Measurements from ENCODE around the gene TRIM63. TPM values are rescaled to one million over a fixed set of nuclear protein-coding genes. Genes with fewer than 3 reads are reported as not detected.

The TRIM63 gene
- total RNA-seq, result 203 TPM
- long read RNA-seq, transcript TRIM63-201 (9 exons, 1,770 nt), result major isoform, 22 of 44 reads
- long read RNA-seq, partial matches to known transcripts, result 12 of 44 reads
- long read RNA-seq, other reads (novel, unspliced or antisense), result 9 of 44 reads

DNA sequence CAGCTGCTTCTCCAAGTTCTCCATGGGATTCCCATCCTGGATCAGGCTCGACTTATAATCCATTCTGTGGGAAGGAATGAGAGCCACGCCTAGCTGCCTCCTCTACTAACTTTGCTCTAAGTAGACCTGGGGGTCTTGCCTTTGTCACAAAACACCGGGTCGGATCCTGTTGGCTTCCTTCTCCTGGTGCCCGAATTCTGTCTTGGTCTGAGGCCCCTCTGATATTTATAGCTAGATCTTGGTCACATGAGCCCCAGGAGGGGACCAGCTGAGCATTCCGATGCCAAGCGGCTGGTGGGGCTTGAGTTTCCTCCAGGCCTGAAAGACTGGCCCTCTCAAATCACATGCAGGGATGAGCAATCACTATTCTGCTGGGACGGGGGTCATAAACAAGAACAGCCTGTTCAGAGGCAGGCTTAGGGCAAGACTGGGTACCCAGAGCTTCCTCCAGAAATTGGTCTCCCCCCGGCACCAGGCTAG, at the start of gene TRIM63:
TSS of gene TRIM63 (minus strand) at position 199 of the 480 bp plus-strand sequence. CDS start at position 63, 136 bp downstream.
- intact Hi-C loops (cut with micrococcal nuclease), result no loop called here
- peak; percentile 71 for DNase-seq

GRCh38 chr1:26114165-26114927, 46.9 kb upstream of the TRIM63 start:
- intact Hi-C loops (cut with micrococcal nuclease), result no loop called here
- H3K27me3 ChIP-seq (ENCODE audit: low read depth), result no peaks in the 10 kb centered on the region
- TF ChIP-seq, protein P1, sequence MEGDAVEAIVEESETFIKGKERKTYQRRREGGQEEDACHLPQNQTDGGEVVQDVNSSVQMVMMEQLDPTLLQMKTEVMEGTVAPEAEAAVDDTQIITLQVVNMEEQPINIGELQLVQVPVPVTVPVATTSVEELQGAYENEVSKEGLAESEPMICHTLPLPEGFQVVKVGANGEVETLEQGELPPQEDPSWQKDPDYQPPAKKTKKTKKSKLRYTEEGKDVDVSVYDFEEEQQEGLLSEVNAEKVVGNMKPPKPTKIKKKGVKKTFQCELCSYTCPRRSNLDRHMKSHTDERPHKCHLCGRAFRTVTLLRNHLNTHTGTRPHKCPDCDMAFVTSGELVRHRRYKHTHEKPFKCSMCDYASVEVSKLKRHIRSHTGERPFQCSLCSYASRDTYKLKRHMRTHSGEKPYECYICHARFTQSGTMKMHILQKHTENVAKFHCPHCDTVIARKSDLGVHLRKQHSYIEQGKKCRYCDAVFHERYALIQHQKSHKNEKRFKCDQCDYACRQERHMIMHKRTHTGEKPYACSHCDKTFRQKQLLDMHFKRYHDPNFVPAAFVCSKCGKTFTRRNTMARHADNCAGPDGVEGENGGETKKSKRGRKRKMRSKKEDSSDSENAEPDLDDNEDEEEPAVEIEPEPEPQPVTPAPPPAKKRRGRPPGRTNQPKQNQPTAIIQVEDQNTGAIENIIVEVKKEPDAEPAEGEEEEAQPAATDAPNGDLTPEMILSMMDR (IDR thresholded peaks at IDR 0.05; ENCODE audit: borderline replicate concordance), result no peak
- peaks cover 65% of the 10 kb centered on the region for H3K4me1 ChIP-seq
- peak overlapping the region; percentile 86 for H3K4me3 ChIP-seq
- peak overlapping the region; percentile 97 for H3K27ac ChIP-seq (replicated peaks)
- no peak for DNase-seq
- peaks cover 54% of the 10 kb centered on the region for H3K36me3 ChIP-seq
- no peaks in the 10 kb centered on the region for H3K9me3 ChIP-seq (replicated peaks)

More for the DNA sequence above, at the start of gene TRIM63:
- H3K9me3 ChIP-seq (replicated peaks), result no peaks in the 10 kb centered on the region
- H3K36me3 ChIP-seq, result peaks cover 33% of the 10 kb centered on the region
- peaks cover 18% of the 10 kb centered on the region for H3K27me3 ChIP-seq (ENCODE audit: low read depth)
- H3K4me3 ChIP-seq, result peak within 1 kb of the TSS; percentile 71
- peak within 1 kb of the TSS; percentile 96 for H3K27ac ChIP-seq (replicated peaks)
- peaks cover under 1% of the 10 kb centered on the region for H3K4me1 ChIP-seq
- TF ChIP-seq, protein P1 (IDR thresholded peaks at IDR 0.05; ENCODE audit: borderline replicate concordance), result no peak

DNA sequence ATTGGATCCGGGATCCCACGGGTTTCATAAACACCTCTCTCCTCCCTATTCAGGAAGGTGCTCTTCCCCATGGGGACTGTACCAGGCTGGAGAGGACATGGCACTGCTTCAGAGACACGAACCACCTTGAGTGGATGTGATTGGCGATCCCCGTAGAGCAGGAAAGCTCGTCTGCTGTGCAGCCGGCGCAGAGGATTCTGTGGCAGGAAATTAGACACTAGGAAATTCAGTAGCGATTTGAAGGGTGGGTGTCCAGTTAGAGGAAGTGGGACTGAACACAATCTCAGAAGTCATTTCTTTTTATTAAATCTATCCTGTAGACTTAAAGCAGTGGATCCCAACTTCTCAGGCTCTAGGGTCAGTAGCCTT, 45.0 kb upstream of the TRIM63 start:
- no peak for DNase-seq
- TF ChIP-seq, protein P1 (IDR thresholded peaks at IDR 0.05; ENCODE audit: borderline replicate concordance), result no peak
- Histone ChIP-seq H3K9me3 (replicated peaks) (no peaks in the 10 kb centered on the region), H3K27me3 (ENCODE audit: low read depth) (no peaks in the 10 kb centered on the region), H3K27ac (replicated peaks) (peak overlapping the region; percentile 97), H3K36me3 (peaks cover 34% of the 10 kb centered on the region), H3K4me3 (peak overlapping the region; percentile 86), H3K4me1 (peaks cover 56% of the 10 kb centered on the region)
- intact Hi-C loops (cut with micrococcal nuclease), result no loop called here

DNA sequence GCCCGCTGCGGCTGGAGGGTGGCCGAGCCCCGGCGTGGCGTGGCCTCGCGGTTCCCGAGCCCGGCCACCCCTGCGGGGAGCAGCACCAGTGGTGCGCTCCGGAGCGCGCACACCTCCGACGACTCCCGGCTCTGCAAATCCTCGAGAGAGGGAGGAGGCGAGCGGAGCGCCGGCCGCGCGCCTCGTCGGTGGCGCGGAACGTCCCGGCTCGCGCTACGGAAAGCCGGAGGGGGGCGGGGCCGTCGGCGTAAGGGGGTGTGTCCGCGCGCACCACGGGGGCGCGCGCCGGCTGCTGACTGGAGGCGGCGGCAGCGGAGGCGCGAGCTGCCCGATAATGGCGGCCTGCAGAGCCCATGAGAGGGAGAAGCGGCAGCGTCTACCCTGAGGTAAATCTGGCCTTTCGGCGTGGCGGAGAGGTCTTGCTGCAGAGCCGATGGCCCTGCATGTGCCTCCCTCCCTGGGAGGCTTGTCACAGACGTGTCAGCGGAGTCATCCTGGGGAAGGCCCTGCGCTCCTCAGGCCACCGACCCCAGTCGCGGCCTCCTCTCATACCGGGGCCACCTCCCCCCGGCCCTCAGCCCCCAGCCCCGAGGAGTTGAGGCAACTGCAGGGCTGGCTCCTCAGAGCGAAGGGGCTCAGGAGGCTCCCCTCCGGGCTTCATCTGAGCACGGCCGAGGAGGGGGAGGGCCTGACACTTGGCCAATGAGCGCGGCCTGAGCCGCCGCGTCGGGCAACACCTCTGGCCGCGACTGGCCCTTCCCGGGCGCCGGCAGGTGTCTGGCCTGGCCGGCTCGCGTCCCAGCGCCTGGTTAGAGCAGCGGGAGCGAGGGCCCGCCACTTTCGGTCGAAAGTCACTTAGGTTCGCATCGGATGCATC, 44.3 kb upstream of the TRIM63 start, which contains the start of gene PDIK1L:
TSS of gene PDIK1L (plus strand) at position 295 of the 877 bp plus-strand sequence. CDS start 2,485 bp downstream, outside the sequence.
- Histone ChIP-seq H3K27ac (replicated peaks) (peak within 1 kb of the TSS; percentile 97), H3K9me3 (replicated peaks) (no peaks in the 10 kb centered on the region), H3K4me3 (peak within 1 kb of the TSS; percentile 86), H3K36me3 (peaks cover 28% of the 10 kb centered on the region), H3K27me3 (ENCODE audit: low read depth) (no peaks in the 10 kb centered on the region), H3K4me1 (peaks cover 56% of the 10 kb centered on the region)
- peak; percentile 95 for DNase-seq
- intact Hi-C loops (cut with micrococcal nuclease), result no loop called here
- TF ChIP-seq, protein P1 (IDR thresholded peaks at IDR 0.05; ENCODE audit: borderline replicate concordance), result no peak

All from left ventricle myocardium inferior (tissue), 1 donor.